HepG2 (cell line): ENCODE measurements around the gene ZNF474. TPM values are rescaled to one million over a fixed set of nuclear protein-coding genes. Genes with fewer than 3 reads are reported as not detected.

Source experiments
- ATAC-seq: fragments of 200-7000 bp; cut with Tn5 transposase; 3 replicates; pipeline ENCODE4 v1.9.1; 2020; ENCODE audit warnings: mild to moderate bottlenecking, moderate library complexity
- BruUV-seq: library from RNA; stranded (reverse); fragments of 400-500 nt; replicated peaks from 2 replicates; lab custom pipeline; 2021; lab: Mats Ljungman, UMichigan
- CTCF ChIA-PET: fragments of 300-600 bp; formaldehyde crosslinking; extraction: SDS; loops from one replicate; lab custom pipeline; 2021; ENCODE audit warnings: low total read pairs, inconsistent platforms, low intra/inter-chr PET ratio; lab: Yijun Ruan, JAX
- POLR2A ChIA-PET: fragments of 350-600 bp; sonication (Branson Sonifier 250); formaldehyde crosslinking; loops from one replicate; lab custom pipeline; 2020; ENCODE audit warnings: antibody characterized with exemption, inconsistent platforms; lab: Yijun Ruan, JAX
- DNase-seq: peaks from one replicate; pipeline ENCODE4 v3.0.0-alpha.2; 2015; ENCODE audit warnings: low spot score
- FAIRE-seq: peaks from 3 replicates; lab custom pipeline; 2011; peaks lifted over from hg19 to GRCh38; lab: Jason Lieb, UNC
- H2AFZ ChIP-seq: one replicate; pipeline ENCODE4 v1.6.1; 2011; ENCODE audit warnings: low read length, inconsistent platforms
- H3K27ac ChIP-seq: fragments of 300-600 bp; 3 replicates; pipeline ENCODE4 v1.8.0; 2011; ENCODE audit warnings: mixed run types, mild to moderate bottlenecking, mixed read lengths, low read length, inconsistent platforms; ENCODE audit not compliant: insufficient read depth; ENCODE audit errors: extremely low read length
- H3K27me3 ChIP-seq, 2 experiments: fragments of 200-600 bp in 1 of 2; 2 replicates in 1 of 2; 3 replicates in 1 of 2; pipeline versions ENCODE4 v1.6.0 to v1.8.0; 2011; ENCODE audit warnings: low read length in 2 of 2, mild to moderate bottlenecking in 2 of 2, moderate library complexity in 2 of 2, inconsistent platforms in 1 of 2; ENCODE audit not compliant: insufficient read depth in 2 of 2, control insufficient read depth in 1 of 2
- H3K36me3 ChIP-seq, 2 experiments: fragments of 200-600 bp in 1 of 2; replicated peaks in 1 of 2; 2 replicates in 1 of 2; 3 replicates in 1 of 2; pipeline versions ENCODE4 v1.5.1 to v1.8.0; 2011; ENCODE audit warnings: low read length in 2 of 2, inconsistent platforms in 1 of 2; ENCODE audit not compliant: insufficient read depth in 2 of 2, control insufficient read depth in 1 of 2
- H3K4me1 ChIP-seq: 2 replicates; pipeline ENCODE4 v1.5.1; 2012; ENCODE audit warnings: low read length, inconsistent platforms; ENCODE audit not compliant: insufficient read depth
- H3K4me2 ChIP-seq: 2 replicates; pipeline ENCODE4 v1.6.0; 2011; ENCODE audit warnings: low read depth, low read length, inconsistent platforms
- H3K4me3 ChIP-seq, 3 experiments: fragments of 200-600 bp in 1 of 3; sonication (generic), shearing (Covaris generic) in 1 of 3; replicated peaks in 1 of 3; 2 replicates each; pipeline ENCODE4 v1.5.1; 2011 to 2016; ENCODE audit warnings: low read length in 3 of 3, inconsistent platforms in 2 of 3, low read depth in 2 of 3, mild to moderate bottlenecking in 2 of 3, control low read depth in 1 of 3, mixed read lengths in 1 of 3; ENCODE audit not compliant: insufficient read depth in 1 of 3
- H3K79me2 ChIP-seq: one replicate; pipeline ENCODE4 v1.6.1; 2011; ENCODE audit warnings: low read length, inconsistent platforms; ENCODE audit not compliant: insufficient read depth
- H3K9ac ChIP-seq: 2 replicates; pipeline ENCODE4 v1.6.0; 2011; ENCODE audit warnings: mild to moderate bottlenecking, low read depth, low read length, inconsistent platforms; ENCODE audit not compliant: insufficient read depth
- H3K9me3 ChIP-seq: 2 replicates; pipeline ENCODE4 v1.5.1; 2012; ENCODE audit warnings: mild to moderate bottlenecking, low read length
- H4K20me1 ChIP-seq: 2 replicates; pipeline ENCODE4 v1.6.0; 2011; ENCODE audit warnings: inconsistent platforms, mild to moderate bottlenecking, low read length, moderate library complexity; ENCODE audit not compliant: insufficient read depth
- CHD2 ChIP-seq: IDR thresholded peaks from 2 replicates; pipeline ENCODE4 v1.6.1; 2011; ENCODE audit warnings: low read depth, low read length, improper control_type of control experiment
- ETS1 ChIP-seq: sonication (generic); formaldehyde crosslinking; IDR thresholded peaks from 2 replicates; pipeline ENCODE4 v1.4.0; 2020; ENCODE audit warnings: missing genetic modification reagents
- HNRNPH1 ChIP-seq: fragments of 200-400 bp; formaldehyde crosslinking; optimal IDR thresholded peaks from 2 replicates; pipeline ENCODE3; 2017; ENCODE audit warnings: mild to moderate bottlenecking, low read depth, low read length
- PHB2 ChIP-seq: fragments of 450-650 bp; IDR thresholded peaks from 2 replicates; pipeline ENCODE4 v1.6.1; 2018; ENCODE audit not compliant: partially characterized antibody
- ZFP36 ChIP-seq: fragments of 150-350 bp; IDR thresholded peaks from 2 replicates; pipeline ENCODE4 v1.6.1; 2018; ENCODE audit warnings: borderline replicate concordance, low read length, low read depth; ENCODE audit not compliant: partially characterized antibody
- ZFP62 ChIP-seq: sonication (generic); formaldehyde crosslinking; IDR thresholded peaks from 2 replicates; pipeline ENCODE4 v1.4.0; 2020; ENCODE audit warnings: missing genetic modification reagents
- ZNF333 ChIP-seq: sonication (generic); formaldehyde crosslinking; IDR thresholded peaks from 2 replicates; pipeline ENCODE4 v1.4.0; 2020; ENCODE audit warnings: mild to moderate bottlenecking, missing genetic modification reagents, borderline replicate concordance
- ZNF431 ChIP-seq: sonication (generic); formaldehyde crosslinking; IDR thresholded peaks from 2 replicates; pipeline ENCODE4 v1.9.0; 2022; ENCODE audit warnings: missing genetic modification reagents, low read depth, mild to moderate bottlenecking, borderline replicate concordance
- ZSCAN25 ChIP-seq: sonication (generic); formaldehyde crosslinking; IDR thresholded peaks from 2 replicates; pipeline ENCODE4 v1.8.0; 2022; ENCODE audit warnings: mild to moderate bottlenecking, missing genetic modification reagents
- ZXDC ChIP-seq: sonication (generic); formaldehyde crosslinking; IDR thresholded peaks from 2 replicates; pipeline ENCODE4 v1.5.0; 2020; ENCODE audit warnings: mild to moderate bottlenecking, missing genetic modification reagents
- WGBS: methylation state at CpG from one replicate; pipeline ENCODE4 v1.1.6; 2017; ENCODE audit warnings: low lambda C conversion rate; 5-methylcytosine and 5-hydroxymethylcytosine counted together
- in situ Hi-C: cut with HindIII; loops from 2 replicates; pipeline ENCODE4 v1.10.0; 2017; ENCODE audit warnings: low pct_unique_long_range_greater_than_20kb; ENCODE audit not compliant: extremely low pct_ligation_motif_present
- intact Hi-C: fragments of 100-400 bp; cut with micrococcal nuclease; formaldehyde crosslinking; loops from one replicate; pipeline ENCODE4 v1.10.0; 2022; ENCODE audit not compliant: unreplicated experiment
- polyA plus RNA-seq, 8 experiments: library from polyadenylated mRNA; depleted of rRNA in 3 of 8; stranded (reverse) in 7 of 8; unstranded in 1 of 8; fragments of >200 nt; fragmentation: Illumina TruSeq in 4 of 8; extraction: Trizol in 4 of 8; gene quantifications; 2 replicates each; pipeline versions ENCODE4 v1.2.1 to v1.2.3, GENCODE V29; 2011 to 2016; ENCODE audit warnings: low read depth in 4 of 8, missing spikeins in 1 of 8, mixed read lengths in 1 of 8; ENCODE audit not compliant: insufficient read depth in 1 of 8
- total RNA-seq, 5 experiments: library from RNA; depleted of rRNA; stranded (reverse); fragments of >200 nt; fragmentation: Illumina TruSeq; extraction: Trizol; gene quantifications; 2 replicates each; pipeline ENCODE4 v1.2.3, GENCODE V29; 2016; ENCODE audit warnings: low read depth in 1 of 5
- TF ChIP-seq, protein P1 (sequence below): sonication (generic); formaldehyde crosslinking; IDR thresholded peaks from 2 replicates; pipeline ENCODE4 v1.8.0; 2022; ENCODE audit warnings: mild to moderate bottlenecking, missing genetic modification reagents

The ZNF474 gene
- total and polyA plus RNA-seq, 2 of the 13 experiments (the other 11 are each of a cell fraction or from before 2014, with no cell fraction given): 0.07 TPM; not detected in 1

GRCh38 chr5:122107016-122107415, 22.3 kb upstream of the ZNF474 start:
- FAIRE-seq (no peak), ATAC-seq (no peak)
- BruUV-seq: no TSS peak
- in situ Hi-C loops: loop anchor here (10.0 kb wide), 1 partner anchor 142 kb away; the partner anchor contains the start of gene SRFBP1
- Histone ChIP-seq H4K20me1 (no peaks in the 10 kb centered on the region), H2AFZ (no peak overlapping the region), H3K4me1 (no peaks in the 10 kb centered on the region), H3K27me3 (no peaks in the 10 kb centered on the region; a peak in 1 of 5 replicates)
- ChIA-PET CTCF (no interaction called here), POLR2A (no interaction called here)
- TF ChIP-seq, protein P1, sequence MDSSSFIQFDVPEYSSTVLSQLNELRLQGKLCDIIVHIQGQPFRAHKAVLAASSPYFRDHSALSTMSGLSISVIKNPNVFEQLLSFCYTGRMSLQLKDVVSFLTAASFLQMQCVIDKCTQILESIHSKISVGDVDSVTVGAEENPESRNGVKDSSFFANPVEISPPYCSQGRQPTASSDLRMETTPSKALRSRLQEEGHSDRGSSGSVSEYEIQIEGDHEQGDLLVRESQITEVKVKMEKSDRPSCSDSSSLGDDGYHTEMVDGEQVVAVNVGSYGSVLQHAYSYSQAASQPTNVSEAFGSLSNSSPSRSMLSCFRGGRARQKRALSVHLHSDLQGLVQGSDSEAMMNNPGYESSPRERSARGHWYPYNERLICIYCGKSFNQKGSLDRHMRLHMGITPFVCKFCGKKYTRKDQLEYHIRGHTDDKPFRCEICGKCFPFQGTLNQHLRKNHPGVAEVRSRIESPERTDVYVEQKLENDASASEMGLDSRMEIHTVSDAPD: no peak
- no peak for TF ChIP-seq PHB2
- TF ChIP-seq ZXDC (CRISPR knock-in tag): no peak
- TF ChIP-seq, all 625 proteins: peak for 0
- Histone ChIP-seq H3K9me3 (no peaks in the 10 kb centered on the region), H3K36me3 (no peaks in the 10 kb centered on the region), H3K9ac (no peak overlapping the region), H3K4me2 (no peak overlapping the region), H3K4me3 (no peak overlapping the region), H3K27ac (no peak overlapping the region), H3K79me2 (no peaks in the 10 kb centered on the region)
- 57% methylated on average over 4 of the region's 4 CpGs for WGBS
- no peak for DNase-seq
- intact Hi-C loops: no loop called here

GRCh38 chr5:122110987-122111386, 18.4 kb upstream of the ZNF474 start:
- no peaks in the 10 kb centered on the region for H3K36me3 ChIP-seq
- no peaks in the 10 kb centered on the region for H3K79me2 ChIP-seq
- no peaks in the 10 kb centered on the region; a peak in 1 of 5 replicates for H3K27me3 ChIP-seq
- intact Hi-C loops (no loop called here), in situ Hi-C loops (no loop called here)
- no peak for DNase-seq
- H3K4me2 ChIP-seq: no peak overlapping the region
- FAIRE-seq: no peak
- no peak overlapping the region for H3K4me3 ChIP-seq
- BruUV-seq: no TSS peak
- no peaks in the 10 kb centered on the region for H4K20me1 ChIP-seq
- no peak overlapping the region for H3K27ac ChIP-seq
- H2AFZ ChIP-seq: no peak overlapping the region
- CTCF ChIA-PET: no interaction called here
- no peaks in the 10 kb centered on the region for H3K9me3 ChIP-seq
- no peak for ATAC-seq
- POLR2A ChIA-PET: no interaction called here
- 3% methylated on average over 3 of the region's 3 CpGs for WGBS
- H3K9ac ChIP-seq: no peak overlapping the region
- H3K4me1 ChIP-seq: no peaks in the 10 kb centered on the region
- TF ChIP-seq ZNF431: no peak
- no peak for TF ChIP-seq HNRNPH1
- no peak for TF ChIP-seq ZFP62 (CRISPR knock-in tag)
- TF ChIP-seq ZNF333: no peak
- no peak for TF ChIP-seq ETS1 (CRISPR knock-in tag)
- TF ChIP-seq ZSCAN25: no peak
- peak; percentile 48 for TF ChIP-seq ZFP36
- no peak for TF ChIP-seq CHD2
